ENCODE results near the gene PLBD1. TPM values are rescaled to one million over a fixed set of nuclear protein-coding genes. Genes with fewer than 3 reads are reported as not detected.

Gene PLBD1
- total RNA-seq (2014; rRNA removed; shearing (Covaris generic)) = not detected in 2 replicates

GRCh38 chr12:14567351-14568162 is at the start of gene PLBD1:
Gene PLBD1 (minus strand): TSS chr12:14567883. CDS start chr12:14567696, 187 bp downstream.
- no peak for DNase-seq (ENCODE audit: low spot score)

DNA sequence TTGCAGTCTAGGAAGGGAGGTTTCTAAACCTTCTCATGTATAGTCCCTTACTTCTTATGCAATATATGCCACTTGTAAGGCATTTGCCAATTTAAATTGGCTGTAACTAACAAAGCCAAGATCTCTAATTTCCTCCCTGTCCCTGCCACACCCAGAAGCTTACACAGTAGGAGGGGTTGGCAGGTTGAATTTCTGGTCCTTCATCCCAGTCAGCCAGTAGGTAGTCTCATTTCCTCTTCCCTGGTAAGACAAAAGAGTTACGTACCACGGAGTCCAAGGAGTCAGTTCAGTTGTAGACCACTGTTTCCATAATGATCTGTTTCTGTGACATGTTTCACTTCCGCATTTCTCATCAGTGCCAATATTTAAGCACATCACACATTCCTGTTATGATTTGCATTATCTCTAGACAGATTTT is 47.0 kb upstream of the PLBD1 start:
- DNase-seq (ENCODE audit: low spot score) = no peak

DNA sequence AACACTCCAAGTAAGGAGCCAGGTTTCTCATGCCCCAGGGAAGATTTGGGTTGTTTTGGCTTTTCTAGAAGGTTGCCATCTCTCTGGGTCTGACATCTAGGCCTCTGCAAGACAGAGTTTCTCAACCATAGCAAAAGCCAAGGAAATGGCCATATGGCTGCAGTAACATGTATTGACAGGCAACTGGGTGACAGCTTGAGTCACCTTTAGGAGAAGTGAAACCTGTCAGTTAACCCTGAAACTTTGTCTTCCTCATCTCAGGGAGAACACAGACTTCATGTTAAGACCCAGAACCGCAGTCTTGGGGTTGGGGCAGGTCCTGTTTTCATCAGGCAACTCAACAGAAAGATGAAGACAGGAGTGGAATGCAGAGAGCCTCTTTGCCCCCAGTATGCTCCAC is 46.0 kb upstream of the PLBD1 start:
- DNase-seq (ENCODE audit: low spot score) = no peak

DNA sequence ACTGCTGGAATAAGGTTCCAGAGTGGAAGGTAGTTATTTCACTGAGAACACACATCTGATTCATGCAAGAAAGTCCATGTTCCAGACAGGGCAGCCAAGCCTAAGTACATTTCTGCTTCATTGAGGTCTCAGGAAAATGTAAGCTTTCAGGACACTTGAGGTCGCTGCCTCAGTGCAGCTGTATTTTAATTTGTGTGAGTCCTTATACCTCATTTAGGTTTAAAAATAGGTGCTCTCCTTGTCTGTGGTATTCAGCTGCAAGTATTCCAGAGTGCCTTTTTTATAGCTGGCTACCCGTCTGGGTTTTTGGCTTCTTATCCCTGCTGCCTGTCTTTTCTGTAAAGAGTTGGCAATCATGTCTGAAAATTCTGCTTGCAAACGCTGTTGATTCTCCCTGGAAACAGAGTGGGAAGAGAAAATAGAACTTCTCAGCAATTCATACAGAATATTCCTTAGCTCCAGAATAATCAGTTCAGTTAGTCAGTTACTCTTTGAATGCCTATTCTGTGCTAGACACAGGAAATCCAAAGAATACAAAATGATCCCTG is 45.3 kb upstream of the PLBD1 start:
- DNase-seq (ENCODE audit: low spot score) = no peak

- DNase-seq (ENCODE audit: low spot score) = no peak
Observed at GRCh38 chr12:14612250-14612649, 44.6 kb upstream of the PLBD1 start.

- DNase-seq (ENCODE audit: low spot score) = no peak
Observed at GRCh38 chr12:14611640-14612203, 44.0 kb upstream of the PLBD1 start.

DNA sequence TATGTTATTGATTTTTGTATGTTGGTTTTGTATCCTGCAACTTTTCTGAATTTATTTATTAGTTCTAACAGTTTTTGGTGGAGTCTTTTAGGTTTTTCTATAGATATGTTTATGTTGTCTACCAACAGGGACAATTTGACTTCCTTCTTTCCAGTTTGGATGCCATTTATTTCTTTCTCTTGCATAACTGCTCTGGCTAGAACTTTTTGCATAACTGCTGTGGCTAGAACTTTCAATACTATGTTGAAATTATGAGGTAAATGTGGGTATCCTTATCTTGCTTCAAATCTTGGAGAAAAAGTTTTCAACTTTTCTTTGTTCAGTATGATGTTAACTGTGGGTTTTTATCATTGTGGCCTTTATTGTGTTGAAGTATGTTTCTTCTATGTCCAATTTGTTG is 39.9 kb upstream of the PLBD1 start:
- no peak for DNase-seq (ENCODE audit: low spot score)

DNA sequence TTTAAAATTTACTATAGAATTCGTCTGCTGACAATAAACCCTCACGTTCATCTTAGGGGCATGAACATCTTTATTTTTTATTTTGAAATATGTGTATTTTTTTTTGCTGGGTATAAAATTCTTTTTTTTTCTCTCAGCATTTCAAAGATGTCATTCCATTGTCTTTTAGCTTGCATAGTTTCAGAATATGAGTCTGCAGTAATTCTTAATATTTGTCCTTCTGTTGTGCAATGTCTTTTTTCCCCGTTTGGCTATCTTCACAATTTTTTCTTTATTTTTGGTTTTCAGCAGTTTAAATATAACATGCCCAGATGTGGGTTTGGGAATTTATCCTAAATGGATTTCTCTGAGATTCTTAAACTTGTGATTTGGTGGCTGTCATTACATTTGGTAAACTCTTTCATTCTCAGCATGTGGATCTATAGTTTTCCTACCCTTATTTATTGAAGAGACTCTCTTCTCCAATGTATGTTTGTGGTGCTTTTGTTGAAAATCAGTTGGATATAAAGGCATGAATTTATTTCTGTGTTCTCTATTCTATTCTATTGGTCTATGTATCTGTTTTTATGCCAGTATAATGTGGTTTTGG is 37.8 kb upstream of the PLBD1 start:
- no peak for DNase-seq (ENCODE audit: low spot score)

- DNase-seq (ENCODE audit: low spot score) = no peak
Observed at GRCh38 chr12:14601692-14602478, 34.2 kb upstream of the PLBD1 start.

DNA sequence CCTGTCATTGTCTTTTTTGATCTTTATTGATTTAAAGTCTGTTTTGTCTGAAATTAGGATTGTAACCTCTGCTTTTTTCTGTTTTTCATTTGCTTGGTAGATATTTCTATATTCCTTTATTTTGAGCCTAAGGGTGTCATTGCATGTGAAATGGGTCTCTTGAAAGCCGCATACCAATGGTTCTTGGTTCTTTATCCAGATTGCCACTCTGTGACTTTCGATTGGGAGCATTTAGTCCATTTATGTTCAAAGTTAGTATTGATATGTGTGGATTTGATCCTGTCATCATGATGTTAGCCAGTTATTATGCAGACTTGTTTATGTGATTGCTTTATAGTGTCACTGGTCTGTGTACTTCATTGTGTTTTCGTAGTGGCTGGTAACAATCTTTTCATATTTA is 29.8 kb upstream of the PLBD1 start:
- DNase-seq (ENCODE audit: low spot score) = no peak

- DNase-seq (ENCODE audit: low spot score) = no peak
Observed at GRCh38 chr12:14591719-14592118, 24.0 kb upstream of the PLBD1 start.

DNA sequence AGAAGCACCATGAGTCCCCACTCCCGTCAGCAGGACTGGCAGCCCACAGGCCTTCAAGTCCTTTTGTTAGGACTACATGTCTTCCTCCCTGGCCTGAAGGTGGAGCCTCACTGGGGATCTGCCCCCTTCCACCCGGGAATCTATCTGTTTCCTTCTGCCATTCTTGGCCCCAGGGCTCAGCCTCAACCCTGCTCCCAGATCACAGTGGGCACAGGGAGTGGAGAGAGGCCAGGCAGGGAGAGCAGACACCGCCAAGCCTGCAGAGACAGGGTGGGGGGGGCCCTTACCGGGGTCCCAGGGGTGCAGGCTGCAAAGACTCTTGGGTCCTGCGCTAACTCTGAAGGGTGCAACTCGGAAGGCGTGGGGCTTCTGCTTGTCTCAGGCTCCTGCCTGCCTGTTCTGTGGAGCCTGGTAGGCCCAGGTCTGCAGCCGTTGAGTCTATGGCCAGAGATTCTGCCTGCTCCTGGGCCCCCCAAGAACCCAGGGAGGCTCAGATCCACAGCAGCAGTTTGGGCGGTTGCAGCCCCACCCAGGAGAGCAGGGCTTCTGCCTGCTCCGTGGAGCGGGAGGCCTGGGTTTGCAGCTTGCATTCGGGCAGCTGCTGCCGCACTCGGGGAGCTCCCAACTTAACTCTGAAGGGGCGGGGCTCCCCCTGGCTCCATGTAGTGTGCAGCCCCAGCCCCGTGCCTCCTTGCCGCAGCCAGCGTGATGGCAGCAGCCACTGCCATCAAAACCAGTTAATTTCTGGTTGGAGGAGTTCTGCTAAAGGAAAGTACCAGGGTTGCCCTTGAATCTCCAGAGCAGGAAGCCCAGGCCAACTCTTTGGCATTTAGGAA is 21.7 kb upstream of the PLBD1 start:
- no peak for DNase-seq (ENCODE audit: low spot score)

GRCh38 chr12:14588571-14588970 is 20.9 kb upstream of the PLBD1 start:
- no peak for DNase-seq (ENCODE audit: low spot score)

DNA sequence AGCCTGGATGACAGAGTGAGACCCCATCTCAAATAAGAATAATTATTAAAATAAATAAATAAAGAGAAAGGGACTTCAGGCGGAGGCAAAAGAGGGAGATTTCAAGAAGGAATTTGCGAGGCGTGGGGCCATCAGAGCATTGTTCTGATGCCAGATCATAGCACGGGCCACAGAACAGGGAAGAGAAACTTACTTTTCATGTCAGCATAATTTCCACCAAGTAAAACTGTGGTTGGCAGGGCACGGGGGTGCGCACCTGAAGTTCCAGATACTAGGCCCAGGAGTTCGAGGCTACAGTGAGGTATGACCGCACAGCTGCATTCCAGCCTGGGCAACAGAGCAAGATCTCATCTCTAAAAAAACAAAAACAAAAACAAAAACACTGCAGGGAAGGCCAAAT is 11.0 kb upstream of the PLBD1 start:
- no peak for DNase-seq (ENCODE audit: low spot score)

- no peak for DNase-seq (ENCODE audit: low spot score)
Observed at GRCh38 chr12:14577344-14577743, 9.7 kb upstream of the PLBD1 start.

GRCh38 chr12:14576896-14577295 is 9.2 kb upstream of the PLBD1 start:
- no peak for DNase-seq (ENCODE audit: low spot score)

GRCh38 chr12:14575585-14575984 is 7.9 kb upstream of the PLBD1 start:
- no peak for DNase-seq (ENCODE audit: low spot score)

GRCh38 chr12:14573118-14573517 is 5.4 kb upstream of the PLBD1 start:
- DNase-seq (ENCODE audit: low spot score) = no peak

DNA sequence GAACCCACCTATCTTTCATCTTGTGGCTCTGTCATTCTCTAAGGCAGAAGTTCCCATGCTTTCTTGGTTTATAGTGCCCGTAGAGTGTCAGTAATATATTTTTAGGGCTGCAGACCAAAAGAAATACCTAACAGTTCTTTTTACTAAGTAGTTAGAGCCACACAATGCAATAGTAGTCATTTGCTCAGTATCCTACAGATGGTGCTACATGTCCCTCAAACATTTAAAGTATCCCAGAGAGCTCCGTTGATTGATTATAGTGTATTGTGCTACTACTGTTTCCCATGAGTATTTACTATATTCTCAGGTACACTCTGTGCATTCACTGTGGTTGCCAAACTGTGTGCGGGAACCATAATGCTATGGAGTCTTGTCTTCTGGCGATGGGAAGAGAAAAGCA is 4.7 kb upstream of the PLBD1 start:
- DNase-seq (ENCODE audit: low spot score) = no peak

DNA sequence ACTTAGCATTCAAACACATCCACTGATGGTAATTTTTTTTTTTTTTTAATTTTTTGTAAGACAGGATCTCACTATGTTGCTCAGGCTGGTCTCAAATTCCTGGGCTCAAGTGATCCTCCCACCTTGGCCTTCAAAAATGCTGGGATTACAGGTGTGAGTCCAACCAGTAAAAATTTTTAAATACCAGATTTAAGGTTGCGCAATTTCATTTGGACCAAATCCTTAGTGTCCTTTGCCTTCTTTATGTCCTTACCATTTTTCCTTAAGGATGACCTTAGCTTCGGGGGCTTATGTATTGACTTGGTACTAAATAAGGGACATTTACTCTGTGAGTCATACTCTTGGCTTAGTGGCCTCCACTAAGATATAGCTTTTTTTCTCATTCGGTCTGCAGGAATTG is 4.1 kb upstream of the PLBD1 start:
- DNase-seq (ENCODE audit: low spot score) = no peak

- no peak for DNase-seq (ENCODE audit: low spot score)
Observed at GRCh38 chr12:14570231-14570630, 2.5 kb upstream of the PLBD1 start.

All from A172 (cell line).